Tibial nerve (tissue), 4 donors: Measurements from ENCODE around the gene RASAL3. TPM values are rescaled to one million over a fixed set of nuclear protein-coding genes. Genes with fewer than 3 reads are reported as not detected.

Experiments used
- DNase-seq, 2 donors: peaks; one replicate each; pipeline ENCODE4 v3.0.0-alpha.2; 2019; ENCODE audit warnings: low spot score in 2 of 2
- H3K27ac ChIP-seq, 4 donors: fragments of 200-600 bp; sonication (generic) in 3 of 4; one replicate each; pipeline ENCODE4 v1.5.1; 2017 to 2019; ENCODE audit warnings: mild to moderate bottlenecking in 1 of 4
- H3K27me3 ChIP-seq, 2 donors: fragments of 200-600 bp; sonication (generic) in 1 of 2; one replicate each; pipeline versions ENCODE4 v1.5.1 to v1.6.0; 2017 to 2019
- H3K36me3 ChIP-seq, 3 donors: fragments of 200-600 bp; sonication (generic); one replicate each; pipeline ENCODE4 v1.5.1; 2018 to 2019
- H3K4me1 ChIP-seq, 4 donors: fragments of 200-600 bp; sonication (generic) in 3 of 4; one replicate each; pipeline ENCODE4 v1.5.1; 2017 to 2019
- H3K4me3 ChIP-seq, 4 donors: fragments of 200-600 bp; sonication (generic) in 3 of 4; one replicate each; pipeline ENCODE4 v1.5.1; 2017 to 2019; ENCODE audit warnings: mild to moderate bottlenecking in 1 of 4, moderate library complexity in 1 of 4
- H3K9me3 ChIP-seq, 4 donors: fragments of 200-600 bp; sonication (generic) in 3 of 4; one replicate each; pipeline ENCODE4 v1.5.1; 2017 to 2019
- CTCF ChIP-seq, 5 experiments: fragments of 200-600 bp in 3 of 5; fragments of 450-650 bp in 2 of 5; sonication (generic) in 3 of 5; IDR thresholded peaks; one replicate each; pipeline ENCODE4 v1.5.1; 2016 to 2019; ENCODE audit warnings: antibody characterized with exemption in 5 of 5, mild to moderate bottlenecking in 3 of 5, moderate library complexity in 2 of 5
- EP300 ChIP-seq, 2 donors: sonication (generic); formaldehyde crosslinking; IDR thresholded peaks; one replicate each; pipeline ENCODE4 v1.6.1; 2017; ENCODE audit warnings: antibody characterized with exemption in 2 of 2, mild to moderate bottlenecking in 1 of 2
- POLR2A ChIP-seq, 2 donors: fragments of 450-650 bp; IDR thresholded peaks; one replicate each; pipeline ENCODE4 v1.6.1; 2017; ENCODE audit warnings: antibody characterized with exemption in 2 of 2, mild to moderate bottlenecking in 2 of 2, moderate library complexity in 2 of 2
- WGBS, 2 donors: methylation state at CpG; one replicate each; pipeline ENCODE4 v1.1.5; 2018; 5-methylcytosine and 5-hydroxymethylcytosine counted together
- total RNA-seq, 4 donors: library from RNA; depleted of rRNA; stranded (reverse); fragments of >200 nt; gene quantifications; one replicate each; pipeline ENCODE4 v1.1.0, GENCODE V29; 2016

Gene RASAL3
- total RNA-seq, 4 donors from 2014 or later = 2.9 to 6.6 (median 4.3) TPM

DNA sequence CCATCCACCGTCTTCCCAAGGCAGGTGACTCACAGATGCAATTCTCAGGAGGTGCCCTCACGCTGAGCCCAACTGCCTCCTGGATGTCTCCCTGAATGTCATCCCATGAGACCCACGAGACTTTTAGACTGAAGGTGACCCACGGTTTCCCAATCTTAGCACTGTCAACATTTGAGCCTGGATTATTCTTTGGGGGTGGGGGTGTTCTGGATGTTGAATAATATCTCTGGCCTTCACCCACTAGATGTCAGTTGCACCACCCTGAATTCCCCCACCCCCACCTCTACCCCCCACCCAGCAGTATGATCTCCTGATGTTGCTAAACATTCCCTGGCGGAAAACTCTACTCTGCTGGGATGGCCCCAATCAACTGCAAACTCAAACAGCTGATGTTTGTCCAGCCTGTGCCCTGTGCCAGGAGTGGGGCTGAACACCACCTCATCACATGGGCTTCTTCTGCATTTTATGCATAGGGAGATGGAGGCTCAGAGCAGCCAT, 41.8 kb upstream of the RASAL3 start:
- Histone ChIP-seq H3K27me3 (peaks cover 0 to 51% of the 10 kb centered on the region in 2 donors), H3K9me3 (no peaks in the 10 kb centered on the region), H3K4me1 (peaks cover 0 to 12% (median 0%) of the 10 kb centered on the region in 4 donors), H3K27ac (no peak overlapping the region), H3K36me3 (no peaks in the 10 kb centered on the region), H3K4me3 (no peak overlapping the region)
- TF ChIP-seq EP300 (IDR thresholded peaks at IDR 0.05) (no peak), POLR2A (IDR thresholded peaks at IDR 0.05) (no peak), CTCF (IDR thresholded peaks at IDR 0.05) (no peak)
- no peak for DNase-seq
- WGBS, 2 donors = 60 to 66% methylated on average over 5 of the region's 5 CpGs

DNA sequence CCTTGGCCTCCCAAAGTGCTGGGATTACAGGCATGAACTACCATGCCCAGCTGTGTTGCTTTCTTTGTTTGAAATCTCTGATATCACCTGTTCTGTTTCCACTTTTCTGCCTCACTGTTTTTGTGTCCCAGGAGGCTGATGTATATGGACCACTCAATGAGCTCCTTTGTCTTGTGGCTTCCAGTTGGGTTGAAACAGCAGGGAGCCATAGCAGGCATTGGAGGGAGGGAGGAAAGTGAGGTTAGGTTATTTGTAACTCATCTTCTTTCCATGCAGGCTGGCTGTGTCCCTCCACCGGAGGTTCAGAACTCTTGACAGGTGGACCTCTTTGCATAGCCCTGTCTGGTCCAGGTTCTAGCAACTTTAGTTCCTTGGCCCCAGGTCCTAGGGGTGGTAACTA, 37.9 kb upstream of the RASAL3 start:
- H3K27ac ChIP-seq = no peak overlapping the region
- peaks cover 0 to 20% of the 10 kb centered on the region in 2 donors for H3K27me3 ChIP-seq
- DNase-seq = no peak

GRCh38 chr19:15501596-15501995, 37.3 kb upstream of the RASAL3 start:
- peaks cover 0 to 14% of the 10 kb centered on the region in 2 donors for H3K27me3 ChIP-seq
- no peak for TF ChIP-seq POLR2A (IDR thresholded peaks at IDR 0.05)
- TF ChIP-seq CTCF (IDR thresholded peaks at IDR 0.05) = no peak
- no peak for TF ChIP-seq EP300 (IDR thresholded peaks at IDR 0.05)
- H3K4me3 ChIP-seq = no peak overlapping the region
- no peaks in the 10 kb centered on the region for H3K4me1 ChIP-seq
- H3K9me3 ChIP-seq = no peaks in the 10 kb centered on the region
- DNase-seq = no peak
- 35 to 40% methylated on average over 1 of the region's 1 CpG for WGBS, 2 donors
- H3K36me3 ChIP-seq = no peaks in the 10 kb centered on the region
- H3K27ac ChIP-seq = no peak overlapping the region

More for the DNA sequence above, 37.9 kb upstream of the RASAL3 start:
- Histone ChIP-seq H3K4me3 (no peak overlapping the region), H3K4me1 (no peaks in the 10 kb centered on the region), H3K9me3 (no peaks in the 10 kb centered on the region), H3K36me3 (no peaks in the 10 kb centered on the region)
- TF ChIP-seq POLR2A (IDR thresholded peaks at IDR 0.05) (no peak), CTCF (IDR thresholded peaks at IDR 0.05) (no peak), EP300 (IDR thresholded peaks at IDR 0.05) (no peak)
- 43 to 67% methylated on average over 1 of the region's 1 CpG for WGBS, 2 donors

GRCh38 chr19:15498910-15499309, 34.6 kb upstream of the RASAL3 start:
- TF ChIP-seq POLR2A (IDR thresholded peaks at IDR 0.05) (no peak), EP300 (IDR thresholded peaks at IDR 0.05) (no peak), CTCF (IDR thresholded peaks at IDR 0.05) (no peak)
- Histone ChIP-seq H3K9me3 (no peaks in the 10 kb centered on the region), H3K4me3 (no peak overlapping the region), H3K4me1 (no peaks in the 10 kb centered on the region), H3K27ac (no peak overlapping the region), H3K27me3 (peaks cover 0 to 2% of the 10 kb centered on the region in 2 donors), H3K36me3 (no peaks in the 10 kb centered on the region)
- WGBS, 2 donors = 51 to 61% methylated on average over 6 of the region's 6 CpGs
- no peak for DNase-seq

- DNase-seq = no peak
These were observed 34.0 kb upstream of the RASAL3 start for GRCh38 chr19:15498156-15498858.

More at GRCh38 chr19:15498156-15498858, 34.0 kb upstream of the RASAL3 start:
- H3K4me3 ChIP-seq = no peak overlapping the region
- 75 to 78% methylated on average over 10 of the region's 10 CpGs for WGBS, 2 donors
- H3K9me3 ChIP-seq = no peaks in the 10 kb centered on the region
- no peak for TF ChIP-seq CTCF (IDR thresholded peaks at IDR 0.05)
- no peak for TF ChIP-seq EP300 (IDR thresholded peaks at IDR 0.05)
- TF ChIP-seq POLR2A (IDR thresholded peaks at IDR 0.05) = no peak
- H3K36me3 ChIP-seq = no peaks in the 10 kb centered on the region
- H3K27me3 ChIP-seq = no peaks in the 10 kb centered on the region
- H3K27ac ChIP-seq = no peak overlapping the region
- no peaks in the 10 kb centered on the region for H3K4me1 ChIP-seq
